Brain microvascular endothelial cell (primary cell): ENCODE data around the gene MAP3K14.
"Not testable (repeated sequence)": the region's sequence is repeated elsewhere in the genome, so short reads cannot be mapped to it uniquely, and the experiment has no call there.

Source experiments
- DNase-seq: peaks from one replicate; pipeline ENCODE4 v3.0.0-alpha.2; 2020
- H3K27ac ChIP-seq: fragments of 250-450 bp; sonication (Bioruptor Pico); 2 replicates; pipeline ENCODE4 v1.5.1; 2020; ENCODE audit warnings: mild to moderate bottlenecking, moderate library complexity
- H3K27me3 ChIP-seq: fragments of 250-450 bp; sonication (Bioruptor Pico); replicated peaks from 2 replicates; pipeline ENCODE4 v1.5.1; 2020; ENCODE audit warnings: mild to moderate bottlenecking
- H3K36me3 ChIP-seq: fragments of 250-450 bp; sonication (Bioruptor Pico); replicated peaks from 2 replicates; pipeline ENCODE4 v1.5.1; 2020; ENCODE audit warnings: mild to moderate bottlenecking
- H3K4me3 ChIP-seq: 2 replicates; pipeline ENCODE4 v1.5.1; 2011; ENCODE audit warnings: low read depth, mild to moderate bottlenecking, control low read depth, low read length, moderate library complexity
- in situ Hi-C: cut with HindIII; loops from 2 replicates; pipeline ENCODE4 v1.10.0; 2017; ENCODE audit warnings: low sequenced_read_pairs, low pct_ligation_motif_present
- TF ChIP-seq, protein P1 (sequence below): IDR thresholded peaks from 2 replicates; pipeline ENCODE4 v1.5.1; 2011; ENCODE audit warnings: low read depth, mild to moderate bottlenecking, moderate library complexity, low read length, control low read depth, inconsistent platforms; ENCODE audit errors: missing control alignments

MAP3K14 gene

DNA sequence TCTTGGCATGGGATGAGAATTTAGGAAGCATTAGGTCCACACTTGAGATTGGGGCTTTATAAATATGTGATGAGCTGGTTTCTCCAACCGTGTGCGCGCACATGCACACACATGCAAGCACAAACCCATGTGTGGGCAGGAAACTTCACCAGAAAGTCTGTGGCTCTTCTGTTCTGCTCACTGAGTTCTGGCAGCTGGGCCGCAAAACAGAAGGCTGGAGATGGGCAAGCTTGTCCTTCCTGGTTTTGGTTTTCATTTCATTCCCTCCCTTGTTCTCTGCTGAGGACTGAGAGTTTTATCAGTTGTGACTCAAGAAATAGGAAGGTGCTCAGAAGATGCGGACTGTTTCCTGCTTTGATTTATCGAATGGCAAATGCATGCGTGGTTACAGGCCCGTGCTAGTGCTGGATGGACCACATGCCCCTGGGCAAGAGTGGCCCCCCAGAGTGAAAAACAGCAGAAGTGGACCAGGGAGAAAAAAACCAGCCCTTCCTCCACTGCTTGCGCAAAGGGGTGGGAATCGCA lies 14.1 kb downstream of the MAP3K14 start:
- Histone ChIP-seq H3K36me3 (peaks cover 14% of the 10 kb centered on the region), H3K4me3 (no peak overlapping the region), H3K27ac (peak overlapping the region; percentile 54), H3K27me3 (no peaks in the 10 kb centered on the region)
- peak; percentile 69 for DNase-seq
- in situ Hi-C loops, result no loop called here
- TF ChIP-seq, protein P1, sequence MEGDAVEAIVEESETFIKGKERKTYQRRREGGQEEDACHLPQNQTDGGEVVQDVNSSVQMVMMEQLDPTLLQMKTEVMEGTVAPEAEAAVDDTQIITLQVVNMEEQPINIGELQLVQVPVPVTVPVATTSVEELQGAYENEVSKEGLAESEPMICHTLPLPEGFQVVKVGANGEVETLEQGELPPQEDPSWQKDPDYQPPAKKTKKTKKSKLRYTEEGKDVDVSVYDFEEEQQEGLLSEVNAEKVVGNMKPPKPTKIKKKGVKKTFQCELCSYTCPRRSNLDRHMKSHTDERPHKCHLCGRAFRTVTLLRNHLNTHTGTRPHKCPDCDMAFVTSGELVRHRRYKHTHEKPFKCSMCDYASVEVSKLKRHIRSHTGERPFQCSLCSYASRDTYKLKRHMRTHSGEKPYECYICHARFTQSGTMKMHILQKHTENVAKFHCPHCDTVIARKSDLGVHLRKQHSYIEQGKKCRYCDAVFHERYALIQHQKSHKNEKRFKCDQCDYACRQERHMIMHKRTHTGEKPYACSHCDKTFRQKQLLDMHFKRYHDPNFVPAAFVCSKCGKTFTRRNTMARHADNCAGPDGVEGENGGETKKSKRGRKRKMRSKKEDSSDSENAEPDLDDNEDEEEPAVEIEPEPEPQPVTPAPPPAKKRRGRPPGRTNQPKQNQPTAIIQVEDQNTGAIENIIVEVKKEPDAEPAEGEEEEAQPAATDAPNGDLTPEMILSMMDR, result no peak

DNA sequence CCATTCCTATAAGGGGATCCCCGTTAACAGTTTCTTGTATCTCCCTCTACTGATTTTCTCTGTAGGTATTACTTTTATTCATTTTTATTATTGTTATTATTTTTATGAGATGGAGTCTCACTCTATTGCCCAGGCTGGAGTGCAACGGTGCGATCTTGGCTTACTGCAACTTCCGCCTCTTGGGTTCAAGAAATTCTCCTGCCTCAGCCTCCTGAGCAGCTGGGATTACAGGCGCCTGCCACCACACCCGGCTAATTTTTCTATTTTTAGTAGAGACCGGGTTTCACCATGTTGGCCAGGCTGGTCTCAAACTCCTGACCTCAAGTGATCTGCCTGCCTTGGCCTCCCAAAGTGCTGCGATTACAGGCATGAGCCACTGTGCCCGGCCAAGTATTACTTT lies 14.6 kb downstream of the MAP3K14 start:
- in situ Hi-C loops, H3K27me3 ChIP-seq: not testable (repeated sequence)

DNA sequence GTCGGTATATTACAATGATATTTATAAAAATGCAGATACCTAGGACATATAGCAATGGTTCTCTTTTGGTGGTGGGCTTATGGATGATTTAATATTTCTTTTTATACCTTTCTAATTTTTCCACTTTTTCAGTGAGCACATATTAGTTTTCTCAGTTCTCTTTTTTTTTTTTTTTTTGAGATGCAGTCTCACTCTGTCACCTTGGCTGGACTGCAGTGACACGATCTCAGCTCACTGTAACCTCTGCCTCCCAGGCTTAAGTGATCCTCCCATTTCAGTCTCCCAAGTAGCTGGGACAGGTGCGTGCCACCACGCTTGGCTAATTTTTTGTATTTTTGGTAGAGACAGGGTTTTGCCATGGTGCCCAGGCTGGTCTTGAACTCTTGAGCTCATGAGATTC lies 15.1 kb downstream of the MAP3K14 start:
- in situ Hi-C loops, result no loop called here
- TF ChIP-seq, protein P1, result no peak
- Histone ChIP-seq H3K27ac (no peak overlapping the region), H3K36me3 (peaks cover 17% of the 10 kb centered on the region), H3K4me3 (no peak overlapping the region), H3K27me3 (no peaks in the 10 kb centered on the region)
- no peak for DNase-seq

More for the DNA sequence above, 14.6 kb downstream of the MAP3K14 start:
- Histone ChIP-seq H3K36me3 (peaks cover 16% of the 10 kb centered on the region), H3K27ac (peak overlapping the region; percentile 26)
- DNase-seq, H3K4me3 ChIP-seq: not testable (repeated sequence)

DNA sequence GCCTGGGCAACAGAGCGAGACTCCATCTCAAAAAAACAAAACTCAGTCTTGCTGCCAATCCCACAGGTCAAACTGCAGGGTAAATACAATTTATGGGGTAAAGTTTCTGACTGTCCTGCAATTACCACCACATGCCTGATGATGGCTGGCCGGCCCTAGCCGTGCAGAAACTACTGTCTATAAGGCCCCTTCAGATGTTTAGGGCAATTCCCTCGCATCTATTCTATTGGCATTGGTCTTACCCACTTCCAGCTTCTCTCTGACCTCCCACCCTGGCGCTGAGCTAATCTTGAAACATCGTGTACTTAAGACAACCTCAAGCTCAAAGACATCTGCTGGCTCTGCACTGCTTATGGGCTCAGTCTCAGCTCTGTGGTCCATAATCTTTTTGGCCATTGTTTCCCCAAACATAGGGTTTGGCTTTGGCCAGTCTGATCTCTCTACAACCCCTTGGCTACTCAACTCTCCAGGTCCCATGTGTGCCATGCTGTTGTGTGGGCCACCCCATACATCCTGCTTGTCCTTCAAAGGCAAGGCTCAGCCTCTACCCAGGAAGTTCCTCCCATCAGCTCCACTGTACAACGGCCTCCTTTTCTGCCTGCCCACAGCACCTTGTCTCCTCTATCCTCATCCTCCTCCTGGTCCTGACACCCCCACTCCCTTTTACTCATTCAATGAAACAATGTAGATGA lies 16.6 kb downstream of the MAP3K14 start:
- H3K4me3 ChIP-seq, result no peak overlapping the region
- no peaks in the 10 kb centered on the region for H3K27me3 ChIP-seq
- H3K27ac ChIP-seq, result no peak overlapping the region
- no peak for DNase-seq
- TF ChIP-seq, protein P1, result peak; percentile 20
- peaks cover 16% of the 10 kb centered on the region for H3K36me3 ChIP-seq
- in situ Hi-C loops, result no loop called here

DNA sequence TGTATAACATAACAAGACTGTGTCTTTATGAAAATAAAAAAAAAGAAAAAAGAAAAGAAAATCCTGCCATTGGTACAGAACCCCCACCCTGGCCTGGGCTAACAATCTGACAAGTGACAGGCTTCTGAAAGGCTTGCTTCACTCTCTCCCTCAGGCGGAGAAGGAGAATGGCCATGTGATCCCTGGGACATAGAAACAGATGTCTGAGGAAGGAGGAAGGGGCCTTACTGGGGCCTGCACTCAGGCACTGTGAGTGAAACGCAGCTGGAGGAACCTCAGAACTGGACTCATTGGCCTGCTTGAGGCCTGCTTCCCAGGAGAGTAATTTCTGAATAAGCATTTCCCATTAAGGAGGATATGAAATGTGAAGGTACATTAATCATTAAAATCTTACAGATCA lies 17.5 kb downstream of the MAP3K14 start:
- no peak overlapping the region for H3K27ac ChIP-seq
- in situ Hi-C loops, result no loop called here

DNA sequence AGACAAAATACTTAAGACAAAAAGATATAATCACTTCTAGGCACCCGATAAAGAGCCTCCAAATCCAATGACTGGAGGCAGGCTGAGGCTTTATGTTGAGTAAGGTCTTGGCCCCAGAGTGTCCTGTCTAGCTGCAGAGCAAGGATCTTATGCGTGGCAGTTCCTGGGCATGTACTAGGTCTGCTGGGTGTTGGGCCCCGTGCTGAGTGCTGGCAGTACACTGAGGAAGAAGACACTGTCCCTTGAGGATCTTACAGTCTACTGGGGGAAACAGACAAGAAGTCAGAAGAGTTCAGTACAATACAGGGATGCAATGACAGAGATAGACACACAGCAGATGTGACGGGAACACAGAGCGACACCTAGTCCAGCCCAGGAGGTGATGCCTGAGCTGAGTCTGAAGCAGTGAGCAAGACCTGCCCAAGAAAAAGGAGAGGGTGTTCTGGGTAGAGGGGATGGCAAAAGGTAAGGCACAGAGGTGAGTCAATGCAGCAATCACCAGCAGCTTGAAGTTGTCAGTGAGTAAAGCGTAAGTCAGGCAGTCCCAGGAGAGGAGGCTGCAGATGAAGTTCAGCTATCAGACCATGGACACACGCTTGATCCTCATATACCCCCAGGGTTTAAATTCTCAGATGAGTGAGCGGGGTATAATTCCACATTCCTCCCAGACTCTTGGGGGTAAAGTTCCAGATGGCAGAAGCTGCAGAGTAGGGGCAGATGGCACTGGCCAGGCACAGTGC lies 18.1 kb downstream of the MAP3K14 start:
- Histone ChIP-seq H3K27me3 (no peaks in the 10 kb centered on the region), H3K4me3 (no peak overlapping the region), H3K36me3 (peaks cover 14% of the 10 kb centered on the region), H3K27ac (no peak overlapping the region)
- DNase-seq, result no peak
- in situ Hi-C loops, result no loop called here
- TF ChIP-seq, protein P1, result no peak

More for the DNA sequence above, 17.5 kb downstream of the MAP3K14 start:
- no peak for DNase-seq
- Histone ChIP-seq H3K4me3 (no peak overlapping the region), H3K36me3 (peaks cover 14% of the 10 kb centered on the region), H3K27me3 (no peaks in the 10 kb centered on the region)
- TF ChIP-seq, protein P1, result no peak
